GM23248 (cell line): Measurements from ENCODE around the gene CUL1.

Experiments used
- EZH2 ChIP-seq: fragments of 200-600 bp; sonication (generic); IDR thresholded peaks from 2 replicates; pipeline ENCODE4 v1.6.1; 2018; ENCODE audit warnings: antibody characterized with exemption, mild to moderate bottlenecking; ENCODE audit not compliant: insufficient read depth, poor library complexity, severe bottlenecking
- EZH2phosphoT487 ChIP-seq: fragments of 200-600 bp; sonication (generic); IDR thresholded peaks from 2 replicates; pipeline ENCODE4 v1.6.1; 2018; ENCODE audit warnings: antibody characterized with exemption, moderate library complexity, mild to moderate bottlenecking, low read depth; ENCODE audit not compliant: insufficient read depth

GRCh38 chr7:148714498-148714897 is 15.8 kb downstream of the CUL1 start:
- TF ChIP-seq EZH2phosphoT487 = no peak
- TF ChIP-seq EZH2 = no peak
